WTC11 (cell line): ENCODE measurements around the gene ZNF341. TPM values are rescaled to one million over a fixed set of nuclear protein-coding genes. Genes with fewer than 3 reads are reported as not detected.

Experiments used
- CREM ChIP-seq: sonication (generic); formaldehyde crosslinking; IDR thresholded peaks from 2 replicates; pipeline ENCODE4 v1.8.1; 2022; ENCODE audit warnings: mild to moderate bottlenecking, missing genetic modification reagents, moderate library complexity
- FOXK1 ChIP-seq: sonication (generic); formaldehyde crosslinking; IDR thresholded peaks from 2 replicates; pipeline ENCODE4 v1.8.0; 2022; ENCODE audit warnings: mild to moderate bottlenecking, moderate library complexity, missing genetic modification reagents
- KAT7 ChIP-seq: sonication (generic); formaldehyde crosslinking; IDR thresholded peaks from 2 replicates; pipeline ENCODE4 v1.8.1; 2023; ENCODE audit warnings: missing genetic modification reagents, mild to moderate bottlenecking, borderline replicate concordance
- MYBL2 ChIP-seq: sonication (generic); formaldehyde crosslinking; IDR thresholded peaks from 2 replicates; pipeline ENCODE4 v1.8.1; 2023; ENCODE audit warnings: mild to moderate bottlenecking, moderate library complexity, missing genetic modification reagents
- NR2C2 ChIP-seq: sonication (generic); formaldehyde crosslinking; IDR thresholded peaks from 2 replicates; pipeline ENCODE4 v1.8.0; 2022; ENCODE audit warnings: mild to moderate bottlenecking, missing genetic modification reagents
- PRRX2 ChIP-seq: fragments of 250-450 bp; sonication (Bioruptor Pico); IDR thresholded peaks from 2 replicates; pipeline ENCODE4 v1.8.0; 2021; ENCODE audit warnings: mild to moderate bottlenecking
- RELA ChIP-seq: sonication (generic); formaldehyde crosslinking; IDR thresholded peaks from 2 replicates; pipeline ENCODE4 v1.8.1; 2022; ENCODE audit warnings: missing genetic modification reagents, mild to moderate bottlenecking, borderline replicate concordance
- SMAD4 ChIP-seq: sonication (generic); formaldehyde crosslinking; IDR thresholded peaks from 2 replicates; pipeline ENCODE4 v1.8.0; 2022; ENCODE audit warnings: mild to moderate bottlenecking, missing genetic modification reagents
- SP1 ChIP-seq: sonication (generic); formaldehyde crosslinking; conservative IDR thresholded peaks from 2 replicates; pipeline ENCODE4 v1.8.1; 2022; ENCODE audit warnings: missing genetic modification reagents
- TCF7 ChIP-seq: sonication (generic); formaldehyde crosslinking; IDR thresholded peaks from 2 replicates; pipeline ENCODE4 v1.8.0; 2022; ENCODE audit warnings: mild to moderate bottlenecking, low read depth, missing genetic modification reagents, moderate library complexity
- TEAD1 ChIP-seq: sonication (generic); formaldehyde crosslinking; IDR thresholded peaks from 2 replicates; pipeline ENCODE4 v1.8.0; 2022; ENCODE audit warnings: mild to moderate bottlenecking, missing genetic modification reagents
- ZNF138 ChIP-seq: sonication (generic); formaldehyde crosslinking; conservative IDR thresholded peaks from 2 replicates; pipeline ENCODE4 v1.8.1; 2022; ENCODE audit warnings: mild to moderate bottlenecking, moderate library complexity, missing genetic modification reagents
- ZNF317 ChIP-seq: sonication (generic); formaldehyde crosslinking; IDR thresholded peaks from 2 replicates; pipeline ENCODE4 v1.8.1; 2023; ENCODE audit warnings: low read depth, mild to moderate bottlenecking, moderate library complexity, missing genetic modification reagents, borderline replicate concordance
- ZNF396 ChIP-seq: fragments of 250-450 bp; sonication (Bioruptor Pico); IDR thresholded peaks from 2 replicates; pipeline ENCODE4 v1.8.0; 2021; ENCODE audit warnings: mild to moderate bottlenecking, moderate library complexity, borderline replicate concordance
- ZNF416 ChIP-seq: fragments of 250-450 bp; sonication (Bioruptor Pico); IDR thresholded peaks from 2 replicates; pipeline ENCODE4 v1.9.0; 2021; ENCODE audit warnings: mild to moderate bottlenecking, inconsistent platforms
- ZNF671 ChIP-seq: fragments of 250-450 bp; sonication (Bioruptor Pico); IDR thresholded peaks from 2 replicates; pipeline ENCODE4 v1.8.0; 2021; ENCODE audit warnings: mild to moderate bottlenecking
- total RNA-seq: library from RNA; stranded (reverse); gene quantifications from 3 replicates; pipeline ENCODE4 v1.2.3, GENCODE V29; 2021
- TF ChIP-seq, protein P1 (sequence below): sonication (generic); formaldehyde crosslinking; IDR thresholded peaks from 2 replicates; pipeline ENCODE4 v1.8.1; 2023; ENCODE audit warnings: mild to moderate bottlenecking, moderate library complexity, missing genetic modification reagents
- TF ChIP-seq, protein P2 (sequence below): fragments of 250-450 bp; sonication (Bioruptor Pico); IDR thresholded peaks from 2 replicates; pipeline ENCODE4 v1.9.0; 2021; ENCODE audit warnings: moderate library complexity, mild to moderate bottlenecking, inconsistent platforms, borderline replicate concordance
- TF ChIP-seq, protein P3 (sequence below): fragments of 250-450 bp; sonication (Bioruptor Pico); IDR thresholded peaks from 2 replicates; pipeline ENCODE4 v1.9.0; 2021; ENCODE audit warnings: mild to moderate bottlenecking
- TF ChIP-seq, protein P4 (sequence below): sonication (generic); formaldehyde crosslinking; IDR thresholded peaks from 2 replicates; pipeline ENCODE4 v1.8.0; 2023; ENCODE audit warnings: mild to moderate bottlenecking, missing genetic modification reagents
- TF ChIP-seq, protein P5 (sequence below): sonication (generic); formaldehyde crosslinking; IDR thresholded peaks from 2 replicates; pipeline ENCODE4 v1.8.0; 2022; ENCODE audit warnings: mild to moderate bottlenecking, missing genetic modification reagents
- TF ChIP-seq, protein P6 (sequence below): sonication (generic); formaldehyde crosslinking; IDR thresholded peaks from 2 replicates; pipeline ENCODE4 v1.8.1; 2023; ENCODE audit warnings: mild to moderate bottlenecking, missing genetic modification reagents, borderline replicate concordance
- TF ChIP-seq, protein P7 (sequence below): fragments of 200-600 bp; IDR thresholded peaks from 2 replicates; pipeline ENCODE4 v1.8.0; 2022; ENCODE audit warnings: antibody characterized with exemption
- TF ChIP-seq, protein P8 (sequence below): fragments of 250-450 bp; sonication (Bioruptor Pico); IDR thresholded peaks from 2 replicates; pipeline ENCODE4 v1.9.0; 2021; ENCODE audit warnings: mild to moderate bottlenecking

Gene ZNF341
- total RNA-seq, 1 experiment from 2014 or later, result 9.6 TPM

DNA sequence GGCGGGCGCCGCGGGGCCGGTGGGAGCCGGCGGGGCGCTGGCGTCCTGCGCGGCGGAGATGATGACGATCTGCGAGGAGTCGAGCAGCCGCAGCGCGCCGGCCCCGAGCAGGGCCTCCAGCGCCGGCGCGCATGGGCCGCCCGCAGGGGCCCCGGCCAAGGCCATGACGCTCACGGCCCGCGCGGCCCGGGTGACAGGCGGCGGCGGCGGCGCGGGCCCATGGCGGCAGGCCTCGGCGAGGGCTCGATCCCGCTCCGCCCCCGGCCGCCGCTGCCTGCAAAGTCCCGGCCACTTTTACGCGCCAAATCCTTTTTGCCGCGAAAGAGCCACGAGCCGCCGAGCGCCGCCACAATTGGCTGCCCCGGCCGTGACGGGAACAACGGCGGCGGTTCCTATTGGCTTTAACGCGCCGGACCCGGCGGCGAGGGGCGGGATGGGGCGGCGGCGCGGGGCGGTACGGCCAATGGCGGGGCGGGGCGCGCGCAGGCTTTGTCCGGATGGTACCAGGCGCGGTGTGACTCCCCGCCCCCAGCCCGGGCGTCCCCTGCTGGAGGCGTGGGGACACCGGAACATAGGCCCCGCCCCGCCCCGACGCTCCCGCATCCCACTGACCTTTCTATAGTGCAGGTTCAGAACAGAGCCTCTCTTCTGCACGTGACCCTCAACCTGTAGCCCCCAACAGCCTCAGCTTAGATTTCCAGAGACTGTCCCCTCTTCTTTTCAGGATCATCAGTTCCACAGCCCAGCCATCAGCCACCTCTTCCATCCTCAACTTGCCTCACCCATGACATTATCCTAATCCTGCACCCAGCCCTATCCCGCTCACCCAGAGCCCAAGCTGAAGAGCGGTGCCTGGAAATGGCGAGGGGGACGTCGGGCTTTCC lies 45.5 kb upstream of the ZNF341 start, which contains the start of gene E2F1 (continued):
- TF ChIP-seq ZNF396 (CRISPR knock-in tag), result no peak
- peak; percentile 63; the same call in 1 of the 2 replicates for TF ChIP-seq MYBL2
- TF ChIP-seq RELA, result 0 out of 2 replicates have a peak, but pooled peaks have one; percentile 36
- no peak for TF ChIP-seq ZNF317 (CRISPR knock-in tag)
- TF ChIP-seq, protein P1, sequence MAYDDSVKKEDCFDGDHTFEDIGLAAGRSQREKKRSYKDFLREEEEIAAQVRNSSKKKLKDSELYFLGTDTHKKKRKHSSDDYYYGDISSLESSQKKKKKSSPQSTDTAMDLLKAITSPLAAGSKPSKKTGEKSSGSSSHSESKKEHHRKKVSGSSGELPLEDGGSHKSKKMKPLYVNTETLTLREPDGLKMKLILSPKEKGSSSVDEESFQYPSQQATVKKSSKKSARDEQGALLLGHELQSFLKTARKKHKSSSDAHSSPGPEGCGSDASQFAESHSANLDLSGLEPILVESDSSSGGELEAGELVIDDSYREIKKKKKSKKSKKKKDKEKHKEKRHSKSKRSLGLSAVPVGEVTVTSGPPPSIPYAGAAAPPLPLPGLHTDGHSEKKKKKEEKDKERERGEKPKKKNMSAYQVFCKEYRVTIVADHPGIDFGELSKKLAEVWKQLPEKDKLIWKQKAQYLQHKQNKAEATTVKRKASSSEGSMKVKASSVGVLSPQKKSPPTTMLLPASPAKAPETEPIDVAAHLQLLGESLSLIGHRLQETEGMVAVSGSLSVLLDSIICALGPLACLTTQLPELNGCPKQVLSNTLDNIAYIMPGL (CRISPR knock-in tag), result 0 out of 2 replicates have a peak, but pooled peaks have one; percentile 38
- TF ChIP-seq, protein P2, sequence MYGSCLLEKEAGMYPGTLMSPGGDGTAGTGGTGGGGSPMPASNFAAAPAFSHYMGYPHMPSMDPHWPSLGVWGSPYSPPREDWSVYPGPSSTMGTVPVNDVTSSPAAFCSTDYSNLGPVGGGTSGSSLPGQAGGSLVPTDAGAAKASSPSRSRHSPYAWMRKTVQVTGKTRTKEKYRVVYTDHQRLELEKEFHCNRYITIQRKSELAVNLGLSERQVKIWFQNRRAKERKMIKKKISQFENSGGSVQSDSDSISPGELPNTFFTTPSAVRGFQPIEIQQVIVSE (CRISPR knock-in tag), result no peak
- no peak for TF ChIP-seq NR2C2 (CRISPR knock-in tag)
- TF ChIP-seq, protein P3, sequence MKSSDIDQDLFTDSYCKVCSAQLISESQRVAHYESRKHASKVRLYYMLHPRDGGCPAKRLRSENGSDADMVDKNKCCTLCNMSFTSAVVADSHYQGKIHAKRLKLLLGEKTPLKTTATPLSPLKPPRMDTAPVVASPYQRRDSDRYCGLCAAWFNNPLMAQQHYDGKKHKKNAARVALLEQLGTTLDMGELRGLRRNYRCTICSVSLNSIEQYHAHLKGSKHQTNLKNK, result no peak
- TF ChIP-seq CREM (CRISPR knock-in tag), result peak; percentile 73; the same call in 1 of the 2 replicates
- no peak for TF ChIP-seq SMAD4 (CRISPR knock-in tag)
- no peak for TF ChIP-seq KAT7
- peak; percentile 81 for TF ChIP-seq FOXK1 (CRISPR knock-in tag)
- TF ChIP-seq, protein P4, sequence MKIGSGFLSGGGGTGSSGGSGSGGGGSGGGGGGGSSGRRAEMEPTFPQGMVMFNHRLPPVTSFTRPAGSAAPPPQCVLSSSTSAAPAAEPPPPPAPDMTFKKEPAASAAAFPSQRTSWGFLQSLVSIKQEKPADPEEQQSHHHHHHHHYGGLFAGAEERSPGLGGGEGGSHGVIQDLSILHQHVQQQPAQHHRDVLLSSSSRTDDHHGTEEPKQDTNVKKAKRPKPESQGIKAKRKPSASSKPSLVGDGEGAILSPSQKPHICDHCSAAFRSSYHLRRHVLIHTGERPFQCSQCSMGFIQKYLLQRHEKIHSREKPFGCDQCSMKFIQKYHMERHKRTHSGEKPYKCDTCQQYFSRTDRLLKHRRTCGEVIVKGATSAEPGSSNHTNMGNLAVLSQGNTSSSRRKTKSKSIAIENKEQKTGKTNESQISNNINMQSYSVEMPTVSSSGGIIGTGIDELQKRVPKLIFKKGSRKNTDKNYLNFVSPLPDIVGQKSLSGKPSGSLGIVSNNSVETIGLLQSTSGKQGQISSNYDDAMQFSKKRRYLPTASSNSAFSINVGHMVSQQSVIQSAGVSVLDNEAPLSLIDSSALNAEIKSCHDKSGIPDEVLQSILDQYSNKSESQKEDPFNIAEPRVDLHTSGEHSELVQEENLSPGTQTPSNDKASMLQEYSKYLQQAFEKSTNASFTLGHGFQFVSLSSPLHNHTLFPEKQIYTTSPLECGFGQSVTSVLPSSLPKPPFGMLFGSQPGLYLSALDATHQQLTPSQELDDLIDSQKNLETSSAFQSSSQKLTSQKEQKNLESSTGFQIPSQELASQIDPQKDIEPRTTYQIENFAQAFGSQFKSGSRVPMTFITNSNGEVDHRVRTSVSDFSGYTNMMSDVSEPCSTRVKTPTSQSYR, result no peak
- TF ChIP-seq TCF7 (CRISPR knock-in tag), result no peak
- no peak for TF ChIP-seq PRRX2 (CRISPR knock-in tag)
- TF ChIP-seq, protein P5, sequence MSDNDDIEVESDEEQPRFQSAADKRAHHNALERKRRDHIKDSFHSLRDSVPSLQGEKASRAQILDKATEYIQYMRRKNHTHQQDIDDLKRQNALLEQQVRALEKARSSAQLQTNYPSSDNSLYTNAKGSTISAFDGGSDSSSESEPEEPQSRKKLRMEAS, result peak; percentile 87
- no peak for TF ChIP-seq ZNF671 (CRISPR knock-in tag)
- peak; percentile 85; the same call in 1 of the 2 replicates for TF ChIP-seq TEAD1 (CRISPR knock-in tag)
- TF ChIP-seq, protein P6, sequence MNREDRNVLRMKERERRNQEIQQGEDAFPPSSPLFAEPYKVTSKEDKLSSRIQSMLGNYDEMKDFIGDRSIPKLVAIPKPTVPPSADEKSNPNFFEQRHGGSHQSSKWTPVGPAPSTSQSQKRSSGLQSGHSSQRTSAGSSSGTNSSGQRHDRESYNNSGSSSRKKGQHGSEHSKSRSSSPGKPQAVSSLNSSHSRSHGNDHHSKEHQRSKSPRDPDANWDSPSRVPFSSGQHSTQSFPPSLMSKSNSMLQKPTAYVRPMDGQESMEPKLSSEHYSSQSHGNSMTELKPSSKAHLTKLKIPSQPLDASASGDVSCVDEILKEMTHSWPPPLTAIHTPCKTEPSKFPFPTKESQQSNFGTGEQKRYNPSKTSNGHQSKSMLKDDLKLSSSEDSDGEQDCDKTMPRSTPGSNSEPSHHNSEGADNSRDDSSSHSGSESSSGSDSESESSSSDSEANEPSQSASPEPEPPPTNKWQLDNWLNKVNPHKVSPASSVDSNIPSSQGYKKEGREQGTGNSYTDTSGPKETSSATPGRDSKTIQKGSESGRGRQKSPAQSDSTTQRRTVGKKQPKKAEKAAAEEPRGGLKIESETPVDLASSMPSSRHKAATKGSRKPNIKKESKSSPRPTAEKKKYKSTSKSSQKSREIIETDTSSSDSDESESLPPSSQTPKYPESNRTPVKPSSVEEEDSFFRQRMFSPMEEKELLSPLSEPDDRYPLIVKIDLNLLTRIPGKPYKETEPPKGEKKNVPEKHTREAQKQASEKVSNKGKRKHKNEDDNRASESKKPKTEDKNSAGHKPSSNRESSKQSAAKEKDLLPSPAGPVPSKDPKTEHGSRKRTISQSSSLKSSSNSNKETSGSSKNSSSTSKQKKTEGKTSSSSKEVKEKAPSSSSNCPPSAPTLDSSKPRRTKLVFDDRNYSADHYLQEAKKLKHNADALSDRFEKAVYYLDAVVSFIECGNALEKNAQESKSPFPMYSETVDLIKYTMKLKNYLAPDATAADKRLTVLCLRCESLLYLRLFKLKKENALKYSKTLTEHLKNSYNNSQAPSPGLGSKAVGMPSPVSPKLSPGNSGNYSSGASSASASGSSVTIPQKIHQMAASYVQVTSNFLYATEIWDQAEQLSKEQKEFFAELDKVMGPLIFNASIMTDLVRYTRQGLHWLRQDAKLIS (CRISPR knock-in tag), result no peak
- TF ChIP-seq ZNF138, result no peak
- TF ChIP-seq ZNF416 (CRISPR knock-in tag), result no peak
- TF ChIP-seq, protein P7, sequence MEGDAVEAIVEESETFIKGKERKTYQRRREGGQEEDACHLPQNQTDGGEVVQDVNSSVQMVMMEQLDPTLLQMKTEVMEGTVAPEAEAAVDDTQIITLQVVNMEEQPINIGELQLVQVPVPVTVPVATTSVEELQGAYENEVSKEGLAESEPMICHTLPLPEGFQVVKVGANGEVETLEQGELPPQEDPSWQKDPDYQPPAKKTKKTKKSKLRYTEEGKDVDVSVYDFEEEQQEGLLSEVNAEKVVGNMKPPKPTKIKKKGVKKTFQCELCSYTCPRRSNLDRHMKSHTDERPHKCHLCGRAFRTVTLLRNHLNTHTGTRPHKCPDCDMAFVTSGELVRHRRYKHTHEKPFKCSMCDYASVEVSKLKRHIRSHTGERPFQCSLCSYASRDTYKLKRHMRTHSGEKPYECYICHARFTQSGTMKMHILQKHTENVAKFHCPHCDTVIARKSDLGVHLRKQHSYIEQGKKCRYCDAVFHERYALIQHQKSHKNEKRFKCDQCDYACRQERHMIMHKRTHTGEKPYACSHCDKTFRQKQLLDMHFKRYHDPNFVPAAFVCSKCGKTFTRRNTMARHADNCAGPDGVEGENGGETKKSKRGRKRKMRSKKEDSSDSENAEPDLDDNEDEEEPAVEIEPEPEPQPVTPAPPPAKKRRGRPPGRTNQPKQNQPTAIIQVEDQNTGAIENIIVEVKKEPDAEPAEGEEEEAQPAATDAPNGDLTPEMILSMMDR, result no peak
- TF ChIP-seq, protein P8, sequence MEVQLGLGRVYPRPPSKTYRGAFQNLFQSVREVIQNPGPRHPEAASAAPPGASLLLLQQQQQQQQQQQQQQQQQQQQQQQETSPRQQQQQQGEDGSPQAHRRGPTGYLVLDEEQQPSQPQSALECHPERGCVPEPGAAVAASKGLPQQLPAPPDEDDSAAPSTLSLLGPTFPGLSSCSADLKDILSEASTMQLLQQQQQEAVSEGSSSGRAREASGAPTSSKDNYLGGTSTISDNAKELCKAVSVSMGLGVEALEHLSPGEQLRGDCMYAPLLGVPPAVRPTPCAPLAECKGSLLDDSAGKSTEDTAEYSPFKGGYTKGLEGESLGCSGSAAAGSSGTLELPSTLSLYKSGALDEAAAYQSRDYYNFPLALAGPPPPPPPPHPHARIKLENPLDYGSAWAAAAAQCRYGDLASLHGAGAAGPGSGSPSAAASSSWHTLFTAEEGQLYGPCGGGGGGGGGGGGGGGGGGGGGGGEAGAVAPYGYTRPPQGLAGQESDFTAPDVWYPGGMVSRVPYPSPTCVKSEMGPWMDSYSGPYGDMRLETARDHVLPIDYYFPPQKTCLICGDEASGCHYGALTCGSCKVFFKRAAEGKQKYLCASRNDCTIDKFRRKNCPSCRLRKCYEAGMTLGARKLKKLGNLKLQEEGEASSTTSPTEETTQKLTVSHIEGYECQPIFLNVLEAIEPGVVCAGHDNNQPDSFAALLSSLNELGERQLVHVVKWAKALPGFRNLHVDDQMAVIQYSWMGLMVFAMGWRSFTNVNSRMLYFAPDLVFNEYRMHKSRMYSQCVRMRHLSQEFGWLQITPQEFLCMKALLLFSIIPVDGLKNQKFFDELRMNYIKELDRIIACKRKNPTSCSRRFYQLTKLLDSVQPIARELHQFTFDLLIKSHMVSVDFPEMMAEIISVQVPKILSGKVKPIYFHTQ (CRISPR knock-in tag), result no peak
- TF ChIP-seq SP1, result peak; percentile 88
